Measurements from ENCODE around the gene DHDH. TPM values are rescaled to one million over a fixed set of nuclear protein-coding genes. Genes with fewer than 3 reads are reported as not detected.

DHDH gene
- total and polyA plus RNA-seq, 2 of the 13 experiments (the other 11 are each of a cell fraction or from before 2014, with no cell fraction given) = 0.13 to 0.91 TPM

- TF ChIP-seq SALL1 (CRISPR knock-in tag; IDR thresholded peaks at IDR 0.05) (peak; percentile 86), MED13 (CRISPR knock-in tag; IDR thresholded peaks at IDR 0.05) (peak; percentile 98), ZNF460 (CRISPR knock-in tag; IDR thresholded peaks at IDR 0.05; ENCODE audit: borderline replicate concordance) (no peak), RFXAP (CRISPR knock-in tag; IDR thresholded peaks at IDR 0.05; ENCODE audit: borderline replicate concordance) (peak; percentile 88), ZBTB42 (CRISPR knock-in tag; IDR thresholded peaks at IDR 0.05) (0 out of 2 replicates have a peak, but pooled peaks have one; percentile 55), SMC3 (IDR thresholded peaks at IDR 0.05; ENCODE audit: low read length) (no peak), NR2C2 (CRISPR knock-in tag; IDR thresholded peaks at IDR 0.05; ENCODE audit: borderline replicate concordance) (peak; percentile 60; the same call in 1 of the 2 replicates), HHEX (CRISPR knock-in tag; IDR thresholded peaks at IDR 0.05) (no peak), GPN1 (CRISPR knock-in tag; IDR thresholded peaks at IDR 0.05; ENCODE audit: borderline replicate concordance) (no peak), CHD4 (IDR thresholded peaks at IDR 0.05; ENCODE audit: borderline replicate concordance, low read length) (no peak), TBL1XR1 (IDR thresholded peaks at IDR 0.05; ENCODE audit: borderline replicate concordance, low read length, partially characterized antibody) (peak; percentile 60), PATZ1 (CRISPR knock-in tag; IDR thresholded peaks at IDR 0.05) (peak; percentile 92), KDM3A (CRISPR knock-in tag; IDR thresholded peaks at IDR 0.05; ENCODE audit: low read depth) (peak; percentile 83; the same call in 1 of the 2 replicates)
- TF ChIP-seq, protein P1, sequence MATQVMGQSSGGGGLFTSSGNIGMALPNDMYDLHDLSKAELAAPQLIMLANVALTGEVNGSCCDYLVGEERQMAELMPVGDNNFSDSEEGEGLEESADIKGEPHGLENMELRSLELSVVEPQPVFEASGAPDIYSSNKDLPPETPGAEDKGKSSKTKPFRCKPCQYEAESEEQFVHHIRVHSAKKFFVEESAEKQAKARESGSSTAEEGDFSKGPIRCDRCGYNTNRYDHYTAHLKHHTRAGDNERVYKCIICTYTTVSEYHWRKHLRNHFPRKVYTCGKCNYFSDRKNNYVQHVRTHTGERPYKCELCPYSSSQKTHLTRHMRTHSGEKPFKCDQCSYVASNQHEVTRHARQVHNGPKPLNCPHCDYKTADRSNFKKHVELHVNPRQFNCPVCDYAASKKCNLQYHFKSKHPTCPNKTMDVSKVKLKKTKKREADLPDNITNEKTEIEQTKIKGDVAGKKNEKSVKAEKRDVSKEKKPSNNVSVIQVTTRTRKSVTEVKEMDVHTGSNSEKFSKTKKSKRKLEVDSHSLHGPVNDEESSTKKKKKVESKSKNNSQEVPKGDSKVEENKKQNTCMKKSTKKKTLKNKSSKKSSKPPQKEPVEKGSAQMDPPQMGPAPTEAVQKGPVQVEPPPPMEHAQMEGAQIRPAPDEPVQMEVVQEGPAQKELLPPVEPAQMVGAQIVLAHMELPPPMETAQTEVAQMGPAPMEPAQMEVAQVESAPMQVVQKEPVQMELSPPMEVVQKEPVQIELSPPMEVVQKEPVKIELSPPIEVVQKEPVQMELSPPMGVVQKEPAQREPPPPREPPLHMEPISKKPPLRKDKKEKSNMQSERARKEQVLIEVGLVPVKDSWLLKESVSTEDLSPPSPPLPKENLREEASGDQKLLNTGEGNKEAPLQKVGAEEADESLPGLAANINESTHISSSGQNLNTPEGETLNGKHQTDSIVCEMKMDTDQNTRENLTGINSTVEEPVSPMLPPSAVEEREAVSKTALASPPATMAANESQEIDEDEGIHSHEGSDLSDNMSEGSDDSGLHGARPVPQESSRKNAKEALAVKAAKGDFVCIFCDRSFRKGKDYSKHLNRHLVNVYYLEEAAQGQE (IDR thresholded peaks at IDR 0.05; ENCODE audit: borderline replicate concordance in 1 of 2, low read depth in 1 of 2, low read length in 2 of 2) = peak in 1 of 2 experiments; percentile 80; a peak in 2 of 4 replicates
- TF ChIP-seq, protein P2, sequence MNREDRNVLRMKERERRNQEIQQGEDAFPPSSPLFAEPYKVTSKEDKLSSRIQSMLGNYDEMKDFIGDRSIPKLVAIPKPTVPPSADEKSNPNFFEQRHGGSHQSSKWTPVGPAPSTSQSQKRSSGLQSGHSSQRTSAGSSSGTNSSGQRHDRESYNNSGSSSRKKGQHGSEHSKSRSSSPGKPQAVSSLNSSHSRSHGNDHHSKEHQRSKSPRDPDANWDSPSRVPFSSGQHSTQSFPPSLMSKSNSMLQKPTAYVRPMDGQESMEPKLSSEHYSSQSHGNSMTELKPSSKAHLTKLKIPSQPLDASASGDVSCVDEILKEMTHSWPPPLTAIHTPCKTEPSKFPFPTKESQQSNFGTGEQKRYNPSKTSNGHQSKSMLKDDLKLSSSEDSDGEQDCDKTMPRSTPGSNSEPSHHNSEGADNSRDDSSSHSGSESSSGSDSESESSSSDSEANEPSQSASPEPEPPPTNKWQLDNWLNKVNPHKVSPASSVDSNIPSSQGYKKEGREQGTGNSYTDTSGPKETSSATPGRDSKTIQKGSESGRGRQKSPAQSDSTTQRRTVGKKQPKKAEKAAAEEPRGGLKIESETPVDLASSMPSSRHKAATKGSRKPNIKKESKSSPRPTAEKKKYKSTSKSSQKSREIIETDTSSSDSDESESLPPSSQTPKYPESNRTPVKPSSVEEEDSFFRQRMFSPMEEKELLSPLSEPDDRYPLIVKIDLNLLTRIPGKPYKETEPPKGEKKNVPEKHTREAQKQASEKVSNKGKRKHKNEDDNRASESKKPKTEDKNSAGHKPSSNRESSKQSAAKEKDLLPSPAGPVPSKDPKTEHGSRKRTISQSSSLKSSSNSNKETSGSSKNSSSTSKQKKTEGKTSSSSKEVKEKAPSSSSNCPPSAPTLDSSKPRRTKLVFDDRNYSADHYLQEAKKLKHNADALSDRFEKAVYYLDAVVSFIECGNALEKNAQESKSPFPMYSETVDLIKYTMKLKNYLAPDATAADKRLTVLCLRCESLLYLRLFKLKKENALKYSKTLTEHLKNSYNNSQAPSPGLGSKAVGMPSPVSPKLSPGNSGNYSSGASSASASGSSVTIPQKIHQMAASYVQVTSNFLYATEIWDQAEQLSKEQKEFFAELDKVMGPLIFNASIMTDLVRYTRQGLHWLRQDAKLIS (CRISPR knock-in tag; IDR thresholded peaks at IDR 0.05) = peak; percentile 99
- TF ChIP-seq, protein P3, sequence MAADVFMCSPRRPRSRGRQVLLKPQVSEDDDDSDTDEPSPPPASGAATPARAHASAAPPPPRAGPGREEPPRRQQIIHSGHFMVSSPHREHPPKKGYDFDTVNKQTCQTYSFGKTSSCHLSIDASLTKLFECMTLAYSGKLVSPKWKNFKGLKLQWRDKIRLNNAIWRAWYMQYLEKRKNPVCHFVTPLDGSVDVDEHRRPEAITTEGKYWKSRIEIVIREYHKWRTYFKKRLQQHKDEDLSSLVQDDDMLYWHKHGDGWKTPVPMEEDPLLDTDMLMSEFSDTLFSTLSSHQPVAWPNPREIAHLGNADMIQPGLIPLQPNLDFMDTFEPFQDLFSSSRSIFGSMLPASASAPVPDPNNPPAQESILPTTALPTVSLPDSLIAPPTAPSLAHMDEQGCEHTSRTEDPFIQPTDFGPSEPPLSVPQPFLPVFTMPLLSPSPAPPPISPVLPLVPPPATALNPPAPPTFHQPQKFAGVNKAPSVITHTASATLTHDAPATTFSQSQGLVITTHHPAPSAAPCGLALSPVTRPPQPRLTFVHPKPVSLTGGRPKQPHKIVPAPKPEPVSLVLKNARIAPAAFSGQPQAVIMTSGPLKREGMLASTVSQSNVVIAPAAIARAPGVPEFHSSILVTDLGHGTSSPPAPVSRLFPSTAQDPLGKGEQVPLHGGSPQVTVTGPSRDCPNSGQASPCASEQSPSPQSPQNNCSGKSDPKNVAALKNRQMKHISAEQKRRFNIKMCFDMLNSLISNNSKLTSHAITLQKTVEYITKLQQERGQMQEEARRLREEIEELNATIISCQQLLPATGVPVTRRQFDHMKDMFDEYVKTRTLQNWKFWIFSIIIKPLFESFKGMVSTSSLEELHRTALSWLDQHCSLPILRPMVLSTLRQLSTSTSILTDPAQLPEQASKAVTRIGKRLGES (CRISPR knock-in tag; IDR thresholded peaks at IDR 0.05; ENCODE audit: borderline replicate concordance) = peak; percentile 92; the same call in 1 of the 2 replicates
Observed at GRCh38 chr19:48965040-48965805, 31.7 kb downstream of the DHDH start, which contains the start of gene FTL (continued).
